Activated CD8-positive, alpha-beta memory T cell treated with anti-CD3 and anti-CD28 coated beads for 48 hours (primary cell): ENCODE data around the gene TEC.

Experiments used
- DNase-seq, 3 experiments: peaks; one replicate each; pipeline ENCODE4 v3.0.0-alpha.2; 2020; ENCODE audit warnings: low read depth in 2 of 3, low spot score in 2 of 3

Gene TEC

DNA sequence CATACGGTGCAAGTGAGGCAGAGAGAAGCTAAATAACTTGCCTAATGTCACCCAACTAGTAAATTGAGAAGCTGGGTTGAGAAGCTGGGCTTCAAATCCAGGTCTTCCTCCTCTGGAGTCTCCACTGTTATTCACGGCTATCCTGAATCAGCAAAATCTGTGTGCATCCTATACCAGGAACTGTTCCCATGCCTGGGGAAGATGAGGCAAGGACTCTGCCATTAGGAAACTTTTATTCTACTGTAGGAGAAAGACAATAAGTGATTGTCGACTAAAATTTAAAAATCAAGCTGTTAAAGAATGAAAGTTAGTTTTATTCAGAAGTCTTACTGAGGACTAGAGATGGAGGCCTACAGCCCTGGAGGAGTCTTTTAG lies 872 bp upstream of the TEC start:
- no peak for DNase-seq

DNA sequence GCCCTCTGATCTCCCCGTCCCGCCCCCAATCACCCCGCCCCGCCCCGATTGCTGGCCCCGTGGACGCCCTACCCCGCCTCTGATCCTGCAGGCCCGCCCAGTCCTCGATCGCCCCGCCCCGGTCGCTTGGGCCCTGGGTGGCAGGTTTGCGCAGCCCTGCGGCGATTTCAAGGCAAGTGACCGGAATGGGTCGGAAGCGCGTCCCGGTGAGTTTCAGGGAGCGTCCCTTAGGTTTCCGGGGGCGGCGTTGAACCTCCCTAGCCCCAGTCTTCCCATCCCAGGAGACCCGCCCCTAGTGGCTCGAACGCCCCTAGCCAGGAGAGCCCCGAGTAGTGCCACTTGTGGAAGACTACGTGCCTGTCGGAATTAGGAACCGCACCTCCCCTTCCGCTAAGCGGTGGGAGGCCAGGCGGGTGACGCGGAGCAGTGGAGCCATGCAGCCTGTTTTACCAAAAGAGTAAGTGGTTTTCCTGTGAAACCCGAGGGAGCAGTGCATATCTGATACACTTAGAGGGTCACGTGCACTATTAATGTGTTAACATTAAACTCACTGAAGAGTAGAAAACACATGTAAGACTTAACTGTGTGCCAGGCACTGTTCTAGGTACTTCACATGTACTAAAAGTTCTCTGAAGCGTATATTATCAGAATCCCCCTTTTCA lies 354 bp upstream of the TEC start:
- DNase-seq = peak; percentile 78 to 92 (median 85)

DNA sequence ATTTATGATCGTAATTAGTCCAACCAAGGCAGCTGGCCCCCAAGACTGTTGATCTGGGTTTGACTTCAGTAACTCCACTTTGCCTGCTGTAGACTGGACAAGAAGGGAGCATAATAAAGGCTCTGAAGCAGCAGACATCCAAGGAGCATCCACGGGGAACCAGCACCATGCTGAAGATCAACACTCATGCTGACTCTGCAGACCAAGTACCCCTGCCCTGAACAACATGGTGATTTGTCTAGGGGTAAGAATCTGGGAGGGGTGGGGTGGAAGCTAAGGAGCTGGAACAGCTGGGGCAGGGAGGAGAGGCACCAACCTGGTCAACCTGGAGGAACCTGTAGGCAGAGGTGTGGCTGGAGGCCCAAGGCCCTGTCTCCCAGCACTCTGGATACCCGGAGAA lies 2.1 kb downstream of the TEC start:
- no peak for DNase-seq

DNA sequence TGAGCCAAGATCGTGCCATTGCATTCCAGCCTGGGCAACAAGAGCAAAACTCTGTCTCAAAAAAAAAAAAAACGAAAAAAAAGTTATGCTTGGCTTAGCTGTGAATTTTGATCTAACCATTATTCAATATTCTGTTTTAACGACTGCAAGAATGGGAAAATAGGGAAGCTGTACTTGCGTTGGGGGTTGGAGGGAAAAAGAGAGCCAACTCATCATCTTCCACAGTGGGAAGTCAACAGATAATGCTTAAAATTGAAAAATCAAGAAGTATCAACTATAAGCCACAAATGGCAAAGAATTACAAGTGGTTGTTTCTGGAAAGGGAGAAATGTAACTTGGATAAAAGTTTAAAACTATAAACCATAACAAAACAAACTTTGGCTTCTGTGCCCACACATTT lies 2.9 kb downstream of the TEC start:
- DNase-seq = no peak

DNA sequence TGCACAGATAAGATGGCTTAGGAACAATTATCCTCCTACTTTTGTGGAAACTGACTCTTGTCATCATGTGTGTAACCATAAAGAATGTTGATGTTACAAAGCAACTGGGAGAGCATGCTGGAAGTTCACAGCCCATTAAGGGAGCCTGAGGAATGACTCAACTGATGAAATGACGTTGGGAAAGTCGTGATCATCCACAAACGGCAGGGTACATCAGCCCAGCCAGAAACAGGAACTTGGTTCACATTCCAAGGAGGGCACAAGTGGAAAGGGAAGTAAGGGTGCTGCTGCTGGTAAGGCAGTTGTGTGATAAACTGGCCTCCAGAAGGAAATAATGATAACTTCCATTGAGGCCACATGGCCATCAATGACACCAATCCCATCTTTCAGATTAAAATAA lies 6.7 kb downstream of the TEC start:
- DNase-seq = no peak

DNA sequence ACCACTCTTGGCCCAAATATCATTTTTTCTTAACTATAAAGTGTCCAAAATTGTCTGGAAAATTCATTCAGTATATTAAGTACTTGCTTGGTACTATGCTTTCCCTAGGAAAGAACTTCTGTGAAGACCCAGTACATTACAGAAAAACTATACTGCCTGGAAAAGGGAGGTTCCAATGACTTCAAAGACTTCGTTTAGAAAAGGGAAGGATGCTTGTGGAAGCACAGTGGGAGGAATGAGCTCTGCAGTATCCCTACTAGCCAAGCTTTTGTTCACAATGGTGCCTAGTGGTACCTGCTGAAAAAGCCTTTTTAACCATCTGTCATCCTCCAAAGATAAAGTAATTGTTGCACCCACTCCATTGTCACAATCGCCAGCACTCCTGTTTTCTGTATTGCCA lies 7.2 kb downstream of the TEC start:
- no peak for DNase-seq

DNA sequence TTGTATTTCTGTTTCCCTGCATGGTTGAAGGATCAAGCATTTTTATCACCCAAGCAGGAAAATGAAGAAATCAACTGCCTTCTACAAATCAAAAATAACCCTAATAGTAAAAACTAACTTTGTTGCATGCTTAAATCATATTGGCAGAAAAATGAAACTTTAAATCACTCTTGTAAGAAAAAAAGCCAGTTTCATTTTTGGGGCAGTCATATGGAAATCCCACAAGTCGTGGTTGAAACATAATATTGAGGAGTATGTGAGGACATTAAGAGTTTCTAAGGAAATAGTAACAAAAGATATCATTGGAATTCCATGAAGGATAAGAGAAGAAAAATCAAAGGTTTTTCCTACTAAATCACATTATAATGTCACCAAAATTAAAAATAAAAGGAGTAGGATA lies 8.4 kb downstream of the TEC start:
- DNase-seq = no peak

DNA sequence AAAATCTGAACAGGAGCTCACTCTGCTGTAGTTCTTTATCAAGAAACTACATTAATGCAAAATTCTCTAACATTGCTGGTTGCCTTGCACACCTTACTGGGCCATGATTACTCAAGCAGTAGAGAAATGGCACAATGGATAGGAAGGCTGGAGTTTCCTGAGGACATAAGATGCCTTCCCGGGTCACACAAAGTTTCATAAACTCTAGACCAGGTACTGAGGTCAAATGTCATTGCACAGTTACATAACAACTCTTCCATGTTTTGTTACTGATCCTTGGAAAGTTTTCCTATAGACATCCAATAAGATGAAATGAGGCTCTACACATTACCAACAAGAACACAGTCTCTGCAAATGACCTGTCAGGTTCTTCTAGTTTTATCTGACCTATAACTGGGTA lies 9.9 kb downstream of the TEC start:
- DNase-seq = no peak

DNA sequence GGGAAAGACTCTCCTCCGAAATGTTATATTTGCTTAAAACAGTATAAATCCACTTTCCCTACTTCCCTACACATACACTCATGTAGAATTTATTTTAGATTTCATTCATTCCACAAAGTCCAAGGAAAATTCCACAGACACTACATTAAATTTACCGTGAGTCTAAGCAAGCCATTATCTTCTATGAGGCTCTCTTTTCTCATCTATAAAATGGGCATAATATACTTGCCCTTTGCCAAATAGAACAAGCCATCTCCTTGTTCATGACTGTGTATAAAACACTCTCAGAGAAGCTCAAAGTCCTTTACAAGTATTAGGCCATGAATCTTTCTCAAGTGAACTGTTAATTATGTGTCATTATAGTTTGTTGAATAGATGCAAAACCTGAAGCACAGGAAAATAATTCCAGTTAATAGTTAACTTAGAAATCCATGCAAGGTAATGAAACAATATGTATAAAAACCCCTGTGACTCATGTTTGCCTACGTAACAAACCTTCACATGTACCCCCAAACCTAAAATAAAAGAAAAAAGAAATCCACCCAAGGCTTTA lies 10.7 kb downstream of the TEC start:
- no peak for DNase-seq

DNA sequence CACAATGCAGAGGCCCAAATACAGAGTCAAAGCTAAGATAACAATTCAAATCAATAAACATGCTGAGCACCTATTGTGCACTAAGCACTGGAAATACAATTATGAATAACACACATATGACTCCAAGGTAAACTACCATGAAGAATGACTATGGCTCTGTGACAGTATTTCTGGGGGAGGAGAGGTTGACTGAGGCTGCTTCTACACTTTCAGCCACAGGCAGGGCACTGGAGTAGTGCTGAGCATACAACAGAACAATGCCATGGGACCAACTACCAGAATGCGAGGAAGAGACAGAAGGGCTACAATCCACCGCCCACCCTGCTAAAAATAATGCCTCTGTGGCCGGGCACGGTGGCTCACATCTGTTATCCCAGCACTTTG lies 13.7 kb downstream of the TEC start:
- DNase-seq = no peak

DNA sequence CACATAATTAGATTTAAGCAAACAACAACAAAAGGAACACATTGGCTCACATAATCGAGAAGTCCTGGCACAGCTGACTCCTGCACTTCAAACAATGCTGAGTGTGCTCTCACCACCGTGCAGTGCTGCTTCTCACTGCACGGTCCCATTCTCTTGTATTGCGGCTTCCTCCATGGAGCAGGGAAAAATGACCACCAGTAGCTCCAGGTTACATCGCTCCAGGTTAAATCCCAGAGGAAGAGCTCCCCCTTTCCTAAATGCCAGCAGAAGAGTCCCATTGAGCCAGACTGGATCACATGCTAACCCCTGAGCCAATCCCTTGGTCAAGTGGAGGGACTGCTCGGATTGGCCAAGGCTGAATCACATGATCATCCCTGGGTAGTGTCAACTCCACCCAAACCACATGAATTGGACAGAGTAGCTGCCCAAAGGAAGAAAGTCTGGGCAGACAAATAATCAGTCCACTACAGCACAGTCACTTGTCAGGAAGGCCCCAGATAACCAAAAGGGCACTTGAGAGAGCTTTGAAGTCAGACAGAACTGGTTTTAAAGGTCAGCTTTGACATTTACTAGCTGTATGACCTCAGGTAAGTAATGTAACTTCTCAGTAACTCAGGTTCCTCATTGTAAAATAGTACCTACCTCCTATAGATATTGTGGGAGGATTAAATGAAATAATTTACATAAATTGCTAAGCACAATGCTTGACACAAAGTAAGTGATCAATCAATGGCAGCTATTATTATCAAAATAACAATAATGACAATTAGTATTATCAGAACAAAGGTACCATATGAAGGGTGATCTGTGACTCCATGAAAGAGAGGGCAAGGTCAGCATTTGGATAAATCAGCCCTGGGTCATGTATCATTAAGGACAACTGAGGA lies 14.3 kb downstream of the TEC start:
- DNase-seq = no peak

DNA sequence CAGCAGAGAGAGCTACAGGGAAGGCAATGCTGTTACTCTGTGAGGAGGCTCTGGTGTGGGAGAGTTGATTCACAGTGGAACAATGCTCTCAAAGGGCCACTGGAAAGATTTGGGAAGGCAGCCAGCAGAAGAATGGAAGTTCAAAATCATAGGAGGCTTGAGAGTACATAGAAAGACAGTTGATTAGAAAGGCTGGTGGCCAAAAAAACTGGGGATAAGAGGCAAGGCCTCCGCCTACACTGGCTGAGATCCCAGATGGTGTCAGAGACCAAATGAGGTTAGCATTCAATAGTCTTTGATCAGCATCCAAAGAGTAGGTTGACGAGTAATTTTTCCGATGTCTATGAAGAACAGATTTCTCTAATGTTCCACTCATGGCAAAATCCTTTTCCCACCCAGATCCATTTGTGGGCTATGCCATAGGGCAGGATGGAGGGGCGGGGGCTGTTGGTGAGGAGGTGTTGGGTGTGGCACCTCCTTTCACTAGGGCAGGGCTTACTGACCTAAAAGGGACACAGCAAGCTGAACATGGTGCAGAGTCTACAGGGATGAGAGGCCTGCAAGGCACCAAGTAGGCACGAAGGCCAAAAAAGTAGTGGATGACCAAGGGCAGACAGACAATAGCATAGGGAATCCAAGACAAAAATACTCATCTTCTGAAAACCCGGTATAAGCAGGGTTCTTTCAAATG lies 15.1 kb downstream of the TEC start:
- DNase-seq = no peak

DNA sequence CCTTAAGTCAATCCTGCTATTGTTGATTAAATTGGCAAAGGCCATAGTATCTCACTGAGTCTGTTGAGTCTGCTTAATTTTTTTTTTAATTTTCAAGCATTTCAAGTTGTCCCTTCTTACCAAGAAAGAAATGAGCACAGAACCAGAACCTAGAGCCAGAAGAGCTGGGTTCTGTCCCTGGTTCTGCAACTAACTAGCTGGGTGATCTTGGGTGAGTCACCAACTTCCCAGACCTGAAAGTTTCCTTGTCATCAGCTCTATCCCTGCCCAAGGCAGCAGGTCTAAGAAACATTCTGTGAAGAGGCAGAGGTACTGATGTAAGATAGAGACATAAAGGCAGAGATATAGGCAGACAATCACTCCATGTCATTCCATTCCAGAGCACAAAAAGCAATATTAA lies 17.3 kb downstream of the TEC start:
- no peak for DNase-seq

DNA sequence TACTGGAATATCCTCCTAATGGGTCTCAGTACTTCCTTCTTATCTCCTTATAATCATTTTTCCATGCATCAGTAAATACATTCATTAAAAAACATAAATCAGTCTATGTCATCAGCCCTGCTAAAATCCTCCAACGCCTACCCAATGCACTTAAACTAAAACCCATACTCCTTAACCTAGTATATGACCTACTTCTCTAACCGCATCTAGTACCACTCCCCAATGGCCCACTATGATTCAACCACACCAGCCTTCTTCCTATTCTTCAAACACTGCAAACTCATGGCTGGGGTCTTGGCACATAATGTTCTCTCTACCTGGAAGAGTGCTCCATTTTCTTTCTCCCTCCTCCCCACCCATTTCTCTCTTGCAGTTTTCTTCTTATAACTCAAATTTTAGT lies 18.7 kb downstream of the TEC start:
- no peak for DNase-seq

DNA sequence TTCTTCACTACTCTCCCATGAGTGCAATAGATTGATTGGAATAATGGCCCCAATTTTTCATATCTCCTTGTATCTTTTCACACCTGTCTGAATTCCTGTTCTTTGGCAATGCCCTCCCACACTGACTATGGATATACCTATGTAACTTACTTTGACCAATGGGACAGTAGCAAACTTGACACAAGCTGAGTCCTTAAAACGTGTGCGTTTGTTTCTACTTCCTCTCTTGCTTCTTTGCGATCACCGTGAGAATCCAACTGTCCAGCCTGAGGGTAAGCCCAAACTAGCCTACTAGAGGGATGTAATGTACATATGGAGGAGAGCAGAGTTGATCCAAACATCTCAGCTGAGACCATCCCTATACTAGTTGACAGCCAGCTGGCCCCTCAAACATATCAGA lies 19.3 kb downstream of the TEC start:
- no peak for DNase-seq

DNA sequence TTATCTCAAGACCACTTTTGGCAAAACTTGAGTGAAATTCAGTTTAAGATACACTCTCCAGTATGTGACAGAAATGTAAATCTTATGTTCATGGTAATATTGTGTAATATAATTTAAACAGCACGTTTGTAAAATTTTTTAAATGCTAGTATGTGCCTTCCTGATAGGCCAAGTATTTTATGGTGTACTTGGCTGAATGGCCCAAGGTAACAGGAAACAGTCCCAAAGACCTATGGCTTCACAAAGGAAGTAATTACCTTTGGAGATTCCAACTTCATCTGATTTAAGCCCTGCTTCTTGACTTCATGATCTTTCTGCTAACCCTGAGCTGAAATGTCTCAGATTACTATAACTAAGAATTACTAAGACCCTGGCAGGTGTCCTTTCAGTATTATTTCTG lies 20.3 kb downstream of the TEC start:
- DNase-seq = no peak

DNA sequence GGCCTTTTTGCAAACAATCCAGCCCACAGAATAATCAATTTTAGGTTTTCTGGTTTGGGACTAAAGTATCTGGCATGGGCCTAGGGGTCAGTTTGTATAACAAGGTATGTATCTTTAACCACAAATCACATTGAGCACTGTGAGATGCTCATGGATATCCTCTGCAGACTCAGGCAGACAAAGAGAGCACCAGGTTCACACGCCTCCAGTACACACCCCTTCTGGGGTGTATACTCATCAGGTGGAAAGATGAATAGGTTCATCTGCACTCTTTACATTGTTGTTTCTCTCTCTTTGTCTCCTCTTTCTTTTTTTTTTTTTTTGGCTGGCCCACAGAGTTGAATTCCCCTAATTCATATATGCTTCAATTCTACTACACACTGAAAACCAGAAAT lies 21.1 kb downstream of the TEC start:
- DNase-seq = no peak

DNA sequence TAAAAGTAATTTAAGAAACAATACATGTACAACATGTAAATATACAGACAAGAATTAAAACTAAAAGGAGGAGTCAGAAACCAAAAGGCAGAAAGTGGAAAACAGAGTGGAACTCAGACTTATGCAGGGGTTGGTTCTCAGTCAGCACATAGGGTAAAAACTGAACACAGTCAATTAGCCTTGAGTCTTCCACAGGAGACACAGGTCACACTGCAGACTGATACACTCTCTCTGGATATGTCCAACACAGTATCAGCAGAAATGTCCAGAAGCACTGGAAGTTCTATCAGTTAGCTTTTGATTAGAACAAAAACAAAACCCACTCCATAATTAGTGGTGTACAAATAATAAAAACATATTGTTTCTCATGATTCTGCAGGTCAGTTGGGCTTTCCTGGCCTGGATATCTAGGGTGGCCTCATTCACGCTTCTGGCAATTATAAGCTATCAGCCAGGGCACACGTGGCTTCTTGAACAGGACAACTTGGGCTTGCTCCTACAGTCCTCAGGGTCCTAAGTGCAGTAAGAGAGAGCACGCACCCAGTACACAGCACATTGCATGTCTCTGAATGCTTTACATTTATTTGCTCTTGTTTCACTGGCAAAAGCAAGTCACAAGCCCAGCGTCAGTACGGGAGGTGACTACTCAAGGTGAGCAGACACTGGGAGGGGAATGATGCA lies 21.6 kb downstream of the TEC start:
- no peak for DNase-seq

DNA sequence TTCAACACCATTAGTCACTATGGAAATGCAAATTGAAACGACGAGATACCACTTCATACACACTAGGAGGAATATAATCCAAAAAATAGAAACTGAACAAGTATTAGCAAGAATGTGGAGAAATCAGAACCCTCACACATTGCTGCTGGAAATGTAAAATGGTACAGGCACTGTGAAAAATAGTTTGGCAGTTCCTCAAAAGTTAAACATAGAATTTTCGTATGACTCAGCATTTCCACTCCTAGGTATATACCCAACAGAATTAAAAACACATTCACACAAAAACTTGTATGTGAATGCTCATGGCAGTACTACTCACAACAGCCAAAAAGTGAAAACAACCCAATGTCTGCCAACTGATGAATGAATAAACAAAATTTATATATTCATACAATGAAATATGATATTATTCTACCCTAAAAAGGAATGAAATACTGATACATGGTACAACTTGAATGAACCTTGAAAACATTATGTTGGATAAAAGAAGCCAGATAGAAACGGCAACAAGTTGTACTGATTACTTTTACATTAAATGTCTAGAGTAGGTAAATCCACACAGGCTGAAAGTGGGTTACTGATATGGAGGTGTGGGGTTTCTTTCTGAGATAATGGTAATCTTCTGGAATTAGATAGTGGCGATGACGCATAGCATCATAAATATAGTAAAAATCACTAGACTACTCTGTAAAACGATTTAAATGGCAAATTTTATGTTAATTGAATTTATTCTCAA lies 22.3 kb downstream of the TEC start:
- DNase-seq = no peak

DNA sequence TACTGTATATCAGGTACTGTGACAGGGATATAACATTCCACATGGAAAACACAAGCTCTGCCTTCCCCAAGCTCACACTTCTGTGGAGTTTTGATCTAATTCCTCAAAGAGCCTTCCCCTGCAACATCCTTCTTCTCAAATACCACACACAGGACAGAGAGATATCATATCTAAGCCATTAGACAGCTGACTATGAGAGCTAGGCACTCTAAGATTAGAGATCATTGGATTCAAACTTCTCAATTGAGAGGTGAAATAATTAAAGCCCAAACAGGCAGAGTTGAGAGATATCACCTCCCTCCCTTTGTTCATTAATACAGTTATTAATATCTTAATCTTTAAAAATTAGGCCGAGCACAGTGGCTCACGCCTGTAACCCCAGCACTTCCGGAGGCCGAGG lies 25.0 kb downstream of the TEC start:
- no peak for DNase-seq

DNA sequence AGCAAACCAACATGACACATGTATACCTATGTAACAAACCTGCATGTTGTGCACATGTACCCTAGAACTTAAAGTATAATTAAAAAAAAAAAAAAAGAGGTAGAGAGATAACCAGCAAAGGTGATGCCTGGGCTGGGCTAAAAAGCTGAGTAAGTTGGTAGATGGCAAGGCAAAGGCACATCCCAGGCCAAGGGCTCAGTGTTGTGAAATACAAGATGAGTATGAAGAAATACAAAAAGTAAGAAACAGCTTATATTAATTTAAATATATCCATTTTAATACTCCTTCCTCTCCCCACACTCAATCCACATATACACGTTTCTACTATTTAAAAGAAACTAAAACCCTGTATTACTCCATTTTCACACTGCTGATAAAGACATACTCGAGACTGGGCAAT lies 25.8 kb downstream of the TEC start:
- DNase-seq = no peak
